HFF-Myc (cell line): ENCODE results near the gene NUP42.

Experiments
- DNase-seq: peaks from one replicate; pipeline ENCODE4 v3.0.0-alpha.2; 2011; ENCODE audit warnings: low read depth; ENCODE audit errors: extremely low read depth
- H3K4me3 ChIP-seq: replicated peaks from 2 replicates; pipeline ENCODE4 v1.5.1; 2011; ENCODE audit warnings: low read depth, mild to moderate bottlenecking, control low read depth, low read length
- CTCF ChIP-seq: IDR thresholded peaks from 2 replicates; pipeline ENCODE4 v1.5.1; 2012; ENCODE audit warnings: mild to moderate bottlenecking, low read depth, low read length, control low read depth; ENCODE audit errors: missing control alignments

Gene NUP42

GRCh38 chr7:23208316-23208715 is 26.5 kb downstream of the NUP42 start:
- no peak overlapping the region for H3K4me3 ChIP-seq
- TF ChIP-seq CTCF, result no peak
- no peak for DNase-seq

GRCh38 chr7:23210506-23210905 is 28.7 kb downstream of the NUP42 start:
- TF ChIP-seq CTCF, result no peak
- H3K4me3 ChIP-seq, result no peak overlapping the region
- DNase-seq, result no peak

GRCh38 chr7:23211589-23211988 is 29.7 kb downstream of the NUP42 start:
- H3K4me3 ChIP-seq, result no peak overlapping the region
- DNase-seq, result no peak
- no peak for TF ChIP-seq CTCF

- TF ChIP-seq CTCF, result no peak
- no peak overlapping the region for H3K4me3 ChIP-seq
- DNase-seq, result no peak
Measured at GRCh38 chr7:23212395-23212794, 30.5 kb downstream of the NUP42 start.

GRCh38 chr7:23212841-23213240 is 31.0 kb downstream of the NUP42 start:
- no peak for DNase-seq
- no peak for TF ChIP-seq CTCF
- H3K4me3 ChIP-seq, result no peak overlapping the region

GRCh38 chr7:23213755-23214154 is 31.9 kb downstream of the NUP42 start:
- no peak for TF ChIP-seq CTCF
- no peak for DNase-seq
- H3K4me3 ChIP-seq, result no peak overlapping the region

- no peak overlapping the region for H3K4me3 ChIP-seq
- no peak for DNase-seq
- no peak for TF ChIP-seq CTCF
Measured at GRCh38 chr7:23214423-23214822, 32.6 kb downstream of the NUP42 start.
